Calu3 (cell line): ENCODE measurements around the gene DCST2. TPM values are rescaled to one million over a fixed set of nuclear protein-coding genes. Genes with fewer than 3 reads are reported as not detected.

ENCODE experiments used
- BruUV-seq: library from RNA; stranded (reverse); fragments of 400-500 nt; replicated peaks from 2 replicates; lab custom pipeline; 2021; lab: Mats Ljungman, UMichigan
- CTCF ChIA-PET: fragments of 300-600 bp; sonication (Branson Sonifier 250); formaldehyde crosslinking; loops from one replicate; lab custom pipeline; 2022; ENCODE audit warnings: antibody characterized with exemption; lab: Charles Lee
- DNase-seq: peaks from one replicate; pipeline ENCODE4 v3.0.0; 2022
- H3K27ac Mint-ChIP-seq: one replicate; pipeline ENCODE4 v1.8.0; 2022; ENCODE audit warnings: mixed read lengths; ENCODE audit not compliant: unreplicated experiment
- H3K27me3 Mint-ChIP-seq: one replicate; pipeline ENCODE4 v1.8.0; 2022; ENCODE audit warnings: mixed read lengths; ENCODE audit not compliant: unreplicated experiment
- H3K36me3 Mint-ChIP-seq: one replicate; pipeline ENCODE4 v1.8.0; 2022; ENCODE audit warnings: mild to moderate bottlenecking, moderate library complexity, mixed read lengths; ENCODE audit not compliant: insufficient read depth, unreplicated experiment
- H3K4me1 Mint-ChIP-seq: one replicate; pipeline ENCODE4 v1.8.0; 2022; ENCODE audit warnings: mild to moderate bottlenecking, low read depth, mixed read lengths; ENCODE audit not compliant: unreplicated experiment
- H3K4me3 Mint-ChIP-seq: one replicate; pipeline ENCODE4 v1.8.0; 2022; ENCODE audit warnings: mild to moderate bottlenecking, low read depth, moderate library complexity, mixed read lengths; ENCODE audit not compliant: unreplicated experiment
- H3K9me3 Mint-ChIP-seq: one replicate; pipeline ENCODE4 v1.8.0; 2022; ENCODE audit warnings: low read depth, mixed read lengths; ENCODE audit not compliant: unreplicated experiment
- intact Hi-C: fragments of 100-400 bp; cut with micrococcal nuclease; formaldehyde crosslinking; loops from one replicate; pipeline ENCODE4 v1.10.0; 2022; ENCODE audit not compliant: unreplicated experiment
- total RNA-seq: library from RNA; stranded (reverse); gene quantifications from 2 replicates; pipeline ENCODE4 v1.2.3, GENCODE V29; 2022
- TF ChIP-seq, protein P1 (sequence below): fragments of 200-600 bp; IDR thresholded peaks from one replicate; pipeline ENCODE4 v1.8.0; 2022; ENCODE audit warnings: antibody characterized with exemption; ENCODE audit not compliant: unreplicated experiment

Gene DCST2
- total RNA-seq, 1 experiment from 2014 or later, result 1.4 TPM

DNA sequence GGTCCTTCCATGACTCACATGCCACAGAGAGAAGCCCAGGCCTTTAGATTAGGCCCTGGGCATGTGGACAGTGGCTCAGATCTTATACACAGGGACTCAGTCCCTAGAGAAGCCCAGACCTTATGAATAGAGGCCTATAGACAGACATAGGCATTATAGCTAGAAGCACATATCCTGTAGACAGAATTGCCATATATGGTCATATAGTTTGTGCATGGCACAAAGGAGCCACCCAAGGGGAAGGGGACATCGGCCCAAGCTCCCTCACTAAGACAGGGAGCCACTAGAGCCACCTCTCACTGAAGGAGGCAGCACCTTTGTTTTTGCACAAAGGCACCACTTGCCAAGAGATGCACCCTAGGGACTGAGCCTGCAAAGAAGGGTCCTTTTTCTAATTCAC is 42.8 kb upstream of the DCST2 start:
- CTCF ChIA-PET, result interaction anchor here (0.8 to 3.3 kb wide), 4 partner anchors 9 to 97 kb away, joined by 3 to 15 read pairs (median 4); partner anchors contain the start of genes EFNA4 and KRTCAP2
- Mint-ChIP-seq H3K9me3 (no peaks in the 10 kb centered on the region), H3K27me3 (peaks cover 90% of the 10 kb centered on the region), H3K36me3 (peaks cover 16% of the 10 kb centered on the region), H3K4me1 (peaks cover 30% of the 10 kb centered on the region), H3K4me3 (no peak overlapping the region), H3K27ac (no peak overlapping the region)
- no peak for DNase-seq
- no TSS peak for BruUV-seq
- intact Hi-C loops, result no loop called here
- TF ChIP-seq, protein P1, sequence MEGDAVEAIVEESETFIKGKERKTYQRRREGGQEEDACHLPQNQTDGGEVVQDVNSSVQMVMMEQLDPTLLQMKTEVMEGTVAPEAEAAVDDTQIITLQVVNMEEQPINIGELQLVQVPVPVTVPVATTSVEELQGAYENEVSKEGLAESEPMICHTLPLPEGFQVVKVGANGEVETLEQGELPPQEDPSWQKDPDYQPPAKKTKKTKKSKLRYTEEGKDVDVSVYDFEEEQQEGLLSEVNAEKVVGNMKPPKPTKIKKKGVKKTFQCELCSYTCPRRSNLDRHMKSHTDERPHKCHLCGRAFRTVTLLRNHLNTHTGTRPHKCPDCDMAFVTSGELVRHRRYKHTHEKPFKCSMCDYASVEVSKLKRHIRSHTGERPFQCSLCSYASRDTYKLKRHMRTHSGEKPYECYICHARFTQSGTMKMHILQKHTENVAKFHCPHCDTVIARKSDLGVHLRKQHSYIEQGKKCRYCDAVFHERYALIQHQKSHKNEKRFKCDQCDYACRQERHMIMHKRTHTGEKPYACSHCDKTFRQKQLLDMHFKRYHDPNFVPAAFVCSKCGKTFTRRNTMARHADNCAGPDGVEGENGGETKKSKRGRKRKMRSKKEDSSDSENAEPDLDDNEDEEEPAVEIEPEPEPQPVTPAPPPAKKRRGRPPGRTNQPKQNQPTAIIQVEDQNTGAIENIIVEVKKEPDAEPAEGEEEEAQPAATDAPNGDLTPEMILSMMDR, result no peak

DNA sequence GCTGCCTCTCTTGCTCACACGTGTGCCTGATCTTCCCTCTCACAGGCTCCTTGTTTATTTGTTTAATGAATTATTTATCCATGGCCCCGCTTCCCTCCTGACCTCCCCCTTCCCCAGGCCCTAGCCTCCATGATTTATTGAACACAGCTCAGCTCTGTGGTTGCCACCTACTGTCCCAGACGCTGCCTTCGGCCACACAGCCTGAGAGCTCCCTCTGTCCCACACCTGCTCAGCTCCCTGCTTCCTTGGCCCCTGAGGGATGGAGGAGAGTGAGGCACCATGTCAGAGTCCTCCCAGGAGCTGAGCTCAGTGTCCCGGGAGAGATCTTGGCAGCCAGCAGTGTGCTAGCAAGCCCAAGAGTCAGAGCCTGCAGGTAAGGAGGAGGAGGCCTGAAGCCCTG is 42.0 kb upstream of the DCST2 start:
- no peak overlapping the region for H3K4me3 Mint-ChIP-seq
- peaks cover 31% of the 10 kb centered on the region for H3K4me1 Mint-ChIP-seq
- no TSS peak for BruUV-seq
- H3K27ac Mint-ChIP-seq, result no peak overlapping the region
- TF ChIP-seq, protein P1, result no peak
- H3K27me3 Mint-ChIP-seq, result peaks cover 89% of the 10 kb centered on the region
- no peaks in the 10 kb centered on the region for H3K9me3 Mint-ChIP-seq
- intact Hi-C loops, result no loop called here
- DNase-seq, result no peak
- peaks cover 22% of the 10 kb centered on the region for H3K36me3 Mint-ChIP-seq
- CTCF ChIA-PET, result interaction anchor here (0.8 to 3.3 kb wide), 7 partner anchors 10 to 98 kb away, joined by 3 to 15 read pairs (median 4); partner anchors contain the start of genes EFNA4 and KRTCAP2

DNA sequence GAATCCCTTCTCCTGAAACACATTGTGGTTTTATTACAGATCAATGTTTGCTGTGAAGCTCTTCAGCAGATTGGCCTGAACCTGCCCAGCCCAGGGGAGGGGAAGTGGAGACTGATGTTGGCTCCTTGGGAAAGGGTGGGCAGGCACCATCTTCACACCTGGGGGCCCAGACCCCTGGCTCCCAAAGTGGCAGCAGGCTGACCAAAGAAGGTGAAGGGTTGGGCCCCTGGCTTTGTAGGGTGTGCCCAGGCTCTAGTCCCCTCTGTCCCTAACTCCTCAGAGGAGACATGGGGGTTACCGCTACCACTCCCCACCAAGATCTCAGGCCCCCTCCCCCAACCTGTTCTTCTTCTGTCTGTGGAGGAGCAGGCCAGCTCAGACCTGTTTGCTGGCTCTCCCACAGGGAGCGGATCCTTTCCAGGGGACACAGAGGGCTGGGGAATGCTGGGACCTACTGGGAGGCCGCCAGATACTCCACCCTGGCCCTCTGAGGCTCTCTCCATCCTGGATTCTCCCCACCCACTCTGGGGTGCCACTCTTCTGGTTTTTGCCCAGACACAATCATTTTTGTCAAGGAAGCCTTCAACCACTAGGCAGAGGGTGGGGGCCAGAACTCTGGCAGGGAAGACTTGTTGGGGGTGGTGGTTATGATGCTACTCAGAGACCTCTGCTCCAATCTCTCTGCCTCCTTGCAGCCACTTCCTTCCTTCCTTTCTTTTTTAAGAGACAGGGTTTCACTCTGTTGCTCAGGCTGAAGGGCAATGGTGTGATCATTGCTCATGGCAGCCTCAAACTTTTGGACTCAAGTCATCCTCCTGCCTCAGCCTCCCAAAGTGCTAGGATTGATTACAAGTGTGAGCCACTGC is 40.0 kb upstream of the DCST2 start:
- no peak overlapping the region for H3K4me3 Mint-ChIP-seq
- CTCF ChIA-PET, result interaction anchor here (0.6 to 3.3 kb wide), 2 partner anchors 12 to 1041 kb away, joined by 4 to 15 read pairs; no protein-coding TSS in a partner anchor

DNA sequence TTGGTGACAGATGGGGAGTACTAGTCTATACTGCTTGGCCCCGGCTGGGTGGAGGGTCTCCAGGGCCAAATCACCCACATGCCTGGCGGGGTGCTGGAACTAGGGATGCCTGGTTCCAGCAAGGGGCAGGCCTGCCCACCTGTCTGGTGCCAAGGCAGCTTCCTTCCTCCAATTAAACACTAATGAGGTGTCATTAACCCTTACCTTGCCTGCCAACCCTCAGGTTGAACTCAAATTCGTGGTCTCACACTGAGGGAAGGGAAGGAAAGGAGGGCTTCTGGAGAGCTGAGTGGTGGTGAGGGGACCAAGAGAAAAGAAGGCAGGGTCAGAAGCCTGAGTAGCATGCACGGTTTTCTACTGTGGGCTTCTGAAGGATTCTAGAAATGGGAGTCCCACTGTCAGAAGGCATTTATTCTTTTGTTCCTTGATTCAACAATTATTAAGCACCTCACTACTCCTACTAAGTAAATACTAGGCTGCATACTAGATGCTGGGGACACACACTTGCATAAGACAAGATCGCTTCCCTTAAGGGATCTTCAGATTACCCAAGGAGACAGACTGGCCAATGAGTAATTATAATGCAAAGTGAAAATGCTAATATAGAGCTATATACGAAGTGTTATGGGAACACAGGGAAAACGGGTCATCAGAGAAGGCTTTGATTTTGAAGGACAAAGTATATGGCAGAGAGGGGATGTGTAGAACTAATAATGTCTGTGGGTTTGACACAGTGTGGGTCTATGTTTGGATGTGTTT is 39.1 kb upstream of the DCST2 start:
- TF ChIP-seq, protein P1, result no peak
- no peak overlapping the region for H3K27ac Mint-ChIP-seq
- H3K27me3 Mint-ChIP-seq, result peaks cover 61% of the 10 kb centered on the region
- intact Hi-C loops, result no loop called here
- CTCF ChIA-PET, result interaction anchor here (0.6 kb wide), 1 partner anchor 1040 kb away, joined by 4 read pairs; no protein-coding TSS in a partner anchor
- peaks cover 33% of the 10 kb centered on the region for H3K36me3 Mint-ChIP-seq
- no peak for DNase-seq
- BruUV-seq, result no TSS peak
- H3K4me1 Mint-ChIP-seq, result peaks cover 24% of the 10 kb centered on the region
- no peak overlapping the region for H3K4me3 Mint-ChIP-seq
- no peaks in the 10 kb centered on the region for H3K9me3 Mint-ChIP-seq

More for the DNA sequence above, 40.0 kb upstream of the DCST2 start:
- H3K27ac Mint-ChIP-seq, result no peak overlapping the region
- DNase-seq, result no peak
- intact Hi-C loops, result no loop called here
- H3K36me3 Mint-ChIP-seq, result peaks cover 24% of the 10 kb centered on the region
- no TSS peak for BruUV-seq
- TF ChIP-seq, protein P1, result no peak
- H3K27me3 Mint-ChIP-seq, result peaks cover 70% of the 10 kb centered on the region
- peaks cover 29% of the 10 kb centered on the region for H3K4me1 Mint-ChIP-seq
- H3K9me3 Mint-ChIP-seq, result no peaks in the 10 kb centered on the region
